HCT116 (cell line): ENCODE results near the gene TTC39C. TPM values are rescaled to one million over a fixed set of nuclear protein-coding genes. Genes with fewer than 3 reads are reported as not detected.

Experiments
- ATAC-seq: fragments of 200-7000 bp; cut with Tn5 transposase; 2 replicates; pipeline ENCODE4 v1.9.1; 2020; ENCODE audit warnings: mild to moderate bottlenecking, moderate library complexity
- BruUV-seq: library from RNA; stranded (reverse); fragments of 400-500 nt; replicated peaks from 2 replicates; lab custom pipeline; 2021; lab: Mats Ljungman, UMichigan
- CTCF ChIA-PET: fragments of 300-600 bp; sonication (Branson Sonifier 250); formaldehyde crosslinking; loops from one replicate; lab custom pipeline; 2021; ENCODE audit warnings: antibody characterized with exemption; lab: Charles Lee
- POLR2A ChIA-PET: fragments of 300-600, 350-600 bp; sonication (Branson Sonifier 250); formaldehyde crosslinking; loops from one replicate; lab custom pipeline; 2021; ENCODE audit warnings: antibody characterized with exemption; lab: Charles Lee
- RAD21 ChIA-PET, 2 experiments: fragments of 300-600 bp; sonication (Branson Sonifier 250); formaldehyde crosslinking; loops; one replicate each; lab custom pipeline; 2023; ENCODE audit warnings: low total read pairs in 2 of 2; ENCODE audit not compliant: uncharacterized antibody in 2 of 2, unreplicated experiment in 2 of 2, low non-redundant PET in 1 of 2; lab: Charles Lee
- DNase-seq: peaks from one replicate; pipeline ENCODE4 v3.0.0-alpha.2; 2010; ENCODE audit warnings: low read depth, low spot score
- H2AFZ ChIP-seq: fragments of 200-600 bp; shearing (Covaris generic), sonication (generic); 2 replicates; pipeline ENCODE4 v1.6.1; 2017; ENCODE audit warnings: low read depth, mixed run types, mixed read lengths, antibody characterized with exemption, low read length; ENCODE audit not compliant: poor library complexity, severe bottlenecking
- H3K27ac ChIP-seq: 2 replicates; pipeline ENCODE4 v1.5.1; 2012; ENCODE audit warnings: low read depth, low read length
- H3K27me3 ChIP-seq: fragments of 200-600 bp; sonication (generic); 2 replicates; pipeline ENCODE4 v1.6.1; 2016; ENCODE audit warnings: mixed run types, low read length, mixed read lengths; ENCODE audit not compliant: insufficient read depth
- H3K36me3 ChIP-seq, 2 experiments: fragments of 200-500 bp in 1 of 2; fragments of 200-600 bp in 1 of 2; sonication (Bioruptor generic) in 1 of 2; sonication (generic) in 1 of 2; 2 replicates each; pipeline versions ENCODE4 v1.5.1 to v1.6.1; 2014 to 2016; ENCODE audit warnings: low read length in 2 of 2, inconsistent platforms in 1 of 2, mixed read lengths in 1 of 2, mixed run types in 1 of 2; ENCODE audit not compliant: insufficient read depth in 2 of 2, control insufficient read depth in 1 of 2
- H3K4me1 ChIP-seq, 2 experiments: fragments of 200-600 bp in 1 of 2; sonication (generic) in 1 of 2; 2 replicates each; pipeline versions ENCODE4 v1.5.1 to v1.6.1; 2012 to 2017; ENCODE audit warnings: low read length in 2 of 2, inconsistent platforms in 1 of 2, mild to moderate bottlenecking in 1 of 2, mixed read lengths in 1 of 2, mixed run types in 1 of 2, moderate library complexity in 1 of 2; ENCODE audit not compliant: insufficient read depth in 2 of 2, control insufficient read depth in 1 of 2
- H3K4me2 ChIP-seq: fragments of 200-600 bp; sonication (generic); 2 replicates; pipeline ENCODE4 v1.6.1; 2017; ENCODE audit warnings: mixed run types, low read length, mixed read lengths
- H3K4me3 ChIP-seq, 2 experiments: fragments of 200-600 bp in 1 of 2; sonication (generic) in 1 of 2; replicated peaks in 1 of 2; 2 replicates each; pipeline ENCODE4 v1.5.1; 2011 to 2016; ENCODE audit warnings: low read length in 2 of 2, control low read depth in 1 of 2, low read depth in 1 of 2, mild to moderate bottlenecking in 1 of 2, mixed read lengths in 1 of 2, mixed run types in 1 of 2
- H3K79me2 ChIP-seq: fragments of 200-600 bp; sonication (generic); 2 replicates; pipeline ENCODE4 v1.6.1; 2017; ENCODE audit warnings: mild to moderate bottlenecking, mixed run types, low read length, moderate library complexity, mixed read lengths; ENCODE audit not compliant: insufficient read depth
- H3K9ac ChIP-seq: fragments of 200-600 bp; sonication (generic); 2 replicates; pipeline ENCODE4 v1.6.1; 2016; ENCODE audit warnings: low read length, mixed read lengths
- H3K9me2 ChIP-seq: fragments of 200-600 bp; sonication (generic), shearing (Covaris generic); 2 replicates; pipeline ENCODE4 v1.6.1; 2017; ENCODE audit warnings: mixed run types, mild to moderate bottlenecking, moderate library complexity; ENCODE audit not compliant: insufficient read depth
- H3K9me3 ChIP-seq, 2 experiments: fragments of 200-500 bp in 1 of 2; fragments of 200-600 bp in 1 of 2; sonication (Bioruptor generic) in 1 of 2; sonication (generic) in 1 of 2; 2 replicates each; pipeline ENCODE4 v1.6.1; 2014 to 2017; ENCODE audit warnings: low read length in 2 of 2, mixed read lengths in 2 of 2, inconsistent platforms in 1 of 2, low read depth in 1 of 2, mild to moderate bottlenecking in 1 of 2, mixed run types in 1 of 2, moderate library complexity in 1 of 2; ENCODE audit not compliant: control insufficient read depth in 1 of 2, insufficient read depth in 1 of 2
- H4K20me1 ChIP-seq: fragments of 200-600 bp; sonication (generic), shearing (Covaris generic); 2 replicates; pipeline ENCODE4 v1.6.1; 2017; ENCODE audit warnings: mixed run types, mild to moderate bottlenecking, moderate library complexity; ENCODE audit not compliant: insufficient read depth
- CBX3 ChIP-seq: IDR thresholded peaks from 2 replicates; pipeline ENCODE4 v1.6.1; 2012; ENCODE audit warnings: low read depth
- CEBPB ChIP-seq: IDR thresholded peaks from 2 replicates; pipeline ENCODE4 v1.6.1; 2012; ENCODE audit warnings: low read depth
- ELF1 ChIP-seq: IDR thresholded peaks from 2 replicates; pipeline ENCODE4 v1.6.1; 2012; ENCODE audit warnings: low read depth, borderline replicate concordance
- JUND ChIP-seq: IDR thresholded peaks from 2 replicates; pipeline ENCODE4 v1.6.1; 2012
- SIN3A ChIP-seq: IDR thresholded peaks from 2 replicates; pipeline ENCODE4 v1.6.1; 2012; ENCODE audit warnings: low read depth
- TCF7L2 ChIP-seq: IDR thresholded peaks from 2 replicates; pipeline ENCODE4 v1.7.0; 2011; ENCODE audit warnings: borderline replicate concordance, inconsistent platforms; ENCODE audit not compliant: insufficient read depth, insufficient read length; ENCODE audit errors: extremely low read depth
- intact Hi-C: fragments of 100-400 bp; cut with micrococcal nuclease; formaldehyde crosslinking; loops from 2 replicates; pipeline ENCODE4 v1.10.0; 2022
- total RNA-seq: library from RNA; stranded (reverse); gene quantifications from one replicate; pipeline ENCODE4 v1.2.1, GENCODE V29; 2021; ENCODE audit not compliant: unreplicated experiment
- TF ChIP-seq, protein P1 (sequence below): IDR thresholded peaks from 2 replicates; pipeline ENCODE4 v1.6.1; 2012
- TF ChIP-seq, protein P2 (sequence below): IDR thresholded peaks from 2 replicates; pipeline ENCODE4 v1.6.1; 2012; ENCODE audit warnings: low read depth
- TF ChIP-seq, protein P3 (sequence below): IDR thresholded peaks from 2 replicates; pipeline ENCODE4 v1.6.1; 2011; ENCODE audit warnings: mild to moderate bottlenecking, low read length, moderate library complexity; ENCODE audit not compliant: insufficient replicate concordance; ENCODE audit errors: extremely low read depth
- TF ChIP-seq, protein P4 (sequence below): IDR thresholded peaks from 2 replicates; pipeline ENCODE4 v1.6.1; 2012

TTC39C gene
- total RNA-seq, 1 experiment from 2014 or later, result 24.8 TPM

DNA sequence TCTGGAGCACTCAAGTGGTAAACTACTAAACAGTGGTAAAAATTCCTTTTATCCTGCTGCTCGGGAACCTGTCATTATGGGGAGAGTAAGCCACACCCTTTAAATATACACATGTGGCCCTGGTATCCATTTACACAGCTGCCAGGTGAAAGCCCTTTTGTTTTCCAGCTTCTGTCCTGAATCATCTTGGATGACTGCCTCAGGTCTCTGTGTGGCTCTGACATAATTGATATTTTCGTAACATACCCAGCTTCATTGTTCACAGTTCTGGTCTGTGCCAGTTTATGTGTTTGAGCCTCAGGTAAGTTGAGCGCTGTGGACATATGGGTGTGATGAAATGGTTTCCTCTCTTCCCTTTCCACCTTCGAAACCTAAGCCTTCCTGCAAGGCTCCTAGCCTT lies 15.7 kb upstream of the TTC39C start:
- H2AFZ ChIP-seq, result no peak overlapping the region
- H4K20me1 ChIP-seq, result no peaks in the 10 kb centered on the region
- H3K27me3 ChIP-seq, result no peaks in the 10 kb centered on the region
- no peaks in the 10 kb centered on the region for H3K9me3 ChIP-seq
- no peaks in the 10 kb centered on the region for H3K36me3 ChIP-seq
- H3K4me1 ChIP-seq, result peaks cover 7 to 13% of the 10 kb centered on the region in 2 experiments; a peak in 3 of 4 replicates
- H3K9ac ChIP-seq, result no peak overlapping the region
- H3K4me3 ChIP-seq, result no peak overlapping the region
- no TSS peak for BruUV-seq
- H3K27ac ChIP-seq, result no peak overlapping the region
- ChIA-PET RAD21 (no interaction called here), POLR2A (no interaction called here)
- intact Hi-C loops, result no loop called here
- peak; percentile 61 for ATAC-seq
- H3K9me2 ChIP-seq, result no peaks in the 10 kb centered on the region
- TF ChIP-seq TCF7L2, result no peak
- TF ChIP-seq, all 23 proteins: peak for 0
- CTCF ChIA-PET, result no interaction called here
- DNase-seq, result peak; percentile 23
- Histone ChIP-seq H3K4me2 (0 out of 2 replicates have a peak overlapping the region, but pooled peaks have one; percentile 13), H3K79me2 (no peaks in the 10 kb centered on the region)

DNA sequence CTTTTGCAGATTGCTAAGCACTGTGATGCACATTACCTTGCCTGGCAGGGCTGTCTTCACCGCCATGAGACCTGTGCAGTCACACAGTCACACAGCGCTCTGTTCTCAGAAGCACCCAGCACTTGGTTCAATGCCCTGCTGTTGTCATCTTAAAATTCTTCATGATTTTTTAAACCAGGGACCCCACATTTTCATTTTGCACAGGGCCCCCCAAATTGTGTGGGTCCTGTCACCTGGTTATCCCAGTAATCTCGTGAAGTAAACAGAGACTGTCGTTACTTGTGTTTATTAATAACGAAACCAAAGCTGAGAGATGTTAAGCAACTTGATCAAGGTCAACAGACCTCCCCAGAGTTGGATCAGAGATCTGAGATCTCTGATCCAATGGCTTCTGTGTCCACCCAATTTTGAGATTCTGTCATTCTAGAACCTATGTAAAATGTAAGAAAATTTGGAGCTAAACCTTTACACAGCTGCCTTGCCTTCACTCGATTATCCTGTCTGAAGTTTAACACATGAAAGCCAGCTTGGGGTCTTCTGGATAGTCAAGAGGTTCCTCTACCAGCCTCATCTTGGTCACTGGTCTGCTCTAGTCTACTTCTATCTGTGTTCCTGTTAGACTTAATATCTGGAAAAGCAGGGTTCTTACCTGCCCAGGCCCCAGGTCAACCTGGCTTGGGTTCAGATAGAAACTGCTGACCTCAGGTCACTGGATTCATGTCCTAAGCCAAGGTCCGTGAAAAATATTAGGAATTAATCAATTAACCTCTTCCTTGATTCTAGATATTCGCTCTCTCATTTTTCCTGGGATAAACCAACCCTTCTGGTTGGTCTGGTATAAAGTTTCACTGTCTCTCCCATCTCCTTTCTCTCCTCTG lies 13.7 kb upstream of the TTC39C start:
- no peak overlapping the region for H3K9ac ChIP-seq
- no peaks in the 10 kb centered on the region for H3K27me3 ChIP-seq
- ATAC-seq, result no peak
- no peak overlapping the region for H2AFZ ChIP-seq
- H3K4me3 ChIP-seq, result no peak overlapping the region
- no peaks in the 10 kb centered on the region for H3K9me3 ChIP-seq
- DNase-seq, result no peak
- intact Hi-C loops, result no loop called here
- RAD21 ChIA-PET, result no interaction called here
- TF ChIP-seq ELF1 (no peak), JUND (no peak), CEBPB (no peak), CBX3 (no peak), SIN3A (no peak)
- TF ChIP-seq, protein P1, sequence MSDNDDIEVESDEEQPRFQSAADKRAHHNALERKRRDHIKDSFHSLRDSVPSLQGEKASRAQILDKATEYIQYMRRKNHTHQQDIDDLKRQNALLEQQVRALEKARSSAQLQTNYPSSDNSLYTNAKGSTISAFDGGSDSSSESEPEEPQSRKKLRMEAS, result no peak
- TF ChIP-seq, protein P2, sequence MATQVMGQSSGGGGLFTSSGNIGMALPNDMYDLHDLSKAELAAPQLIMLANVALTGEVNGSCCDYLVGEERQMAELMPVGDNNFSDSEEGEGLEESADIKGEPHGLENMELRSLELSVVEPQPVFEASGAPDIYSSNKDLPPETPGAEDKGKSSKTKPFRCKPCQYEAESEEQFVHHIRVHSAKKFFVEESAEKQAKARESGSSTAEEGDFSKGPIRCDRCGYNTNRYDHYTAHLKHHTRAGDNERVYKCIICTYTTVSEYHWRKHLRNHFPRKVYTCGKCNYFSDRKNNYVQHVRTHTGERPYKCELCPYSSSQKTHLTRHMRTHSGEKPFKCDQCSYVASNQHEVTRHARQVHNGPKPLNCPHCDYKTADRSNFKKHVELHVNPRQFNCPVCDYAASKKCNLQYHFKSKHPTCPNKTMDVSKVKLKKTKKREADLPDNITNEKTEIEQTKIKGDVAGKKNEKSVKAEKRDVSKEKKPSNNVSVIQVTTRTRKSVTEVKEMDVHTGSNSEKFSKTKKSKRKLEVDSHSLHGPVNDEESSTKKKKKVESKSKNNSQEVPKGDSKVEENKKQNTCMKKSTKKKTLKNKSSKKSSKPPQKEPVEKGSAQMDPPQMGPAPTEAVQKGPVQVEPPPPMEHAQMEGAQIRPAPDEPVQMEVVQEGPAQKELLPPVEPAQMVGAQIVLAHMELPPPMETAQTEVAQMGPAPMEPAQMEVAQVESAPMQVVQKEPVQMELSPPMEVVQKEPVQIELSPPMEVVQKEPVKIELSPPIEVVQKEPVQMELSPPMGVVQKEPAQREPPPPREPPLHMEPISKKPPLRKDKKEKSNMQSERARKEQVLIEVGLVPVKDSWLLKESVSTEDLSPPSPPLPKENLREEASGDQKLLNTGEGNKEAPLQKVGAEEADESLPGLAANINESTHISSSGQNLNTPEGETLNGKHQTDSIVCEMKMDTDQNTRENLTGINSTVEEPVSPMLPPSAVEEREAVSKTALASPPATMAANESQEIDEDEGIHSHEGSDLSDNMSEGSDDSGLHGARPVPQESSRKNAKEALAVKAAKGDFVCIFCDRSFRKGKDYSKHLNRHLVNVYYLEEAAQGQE, result no peak
- TF ChIP-seq, protein P3, sequence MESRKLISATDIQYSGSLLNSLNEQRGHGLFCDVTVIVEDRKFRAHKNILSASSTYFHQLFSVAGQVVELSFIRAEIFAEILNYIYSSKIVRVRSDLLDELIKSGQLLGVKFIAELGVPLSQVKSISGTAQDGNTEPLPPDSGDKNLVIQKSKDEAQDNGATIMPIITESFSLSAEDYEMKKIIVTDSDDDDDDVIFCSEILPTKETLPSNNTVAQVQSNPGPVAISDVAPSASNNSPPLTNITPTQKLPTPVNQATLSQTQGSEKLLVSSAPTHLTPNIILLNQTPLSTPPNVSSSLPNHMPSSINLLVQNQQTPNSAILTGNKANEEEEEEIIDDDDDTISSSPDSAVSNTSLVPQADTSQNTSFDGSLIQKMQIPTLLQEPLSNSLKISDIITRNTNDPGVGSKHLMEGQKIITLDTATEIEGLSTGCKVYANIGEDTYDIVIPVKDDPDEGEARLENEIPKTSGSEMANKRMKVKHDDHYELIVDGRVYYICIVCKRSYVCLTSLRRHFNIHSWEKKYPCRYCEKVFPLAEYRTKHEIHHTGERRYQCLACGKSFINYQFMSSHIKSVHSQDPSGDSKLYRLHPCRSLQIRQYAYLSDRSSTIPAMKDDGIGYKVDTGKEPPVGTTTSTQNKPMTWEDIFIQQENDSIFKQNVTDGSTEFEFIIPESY, result no peak
- TF ChIP-seq, protein P4, sequence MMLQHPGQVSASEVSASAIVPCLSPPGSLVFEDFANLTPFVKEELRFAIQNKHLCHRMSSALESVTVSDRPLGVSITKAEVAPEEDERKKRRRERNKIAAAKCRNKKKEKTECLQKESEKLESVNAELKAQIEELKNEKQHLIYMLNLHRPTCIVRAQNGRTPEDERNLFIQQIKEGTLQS, result no peak
- TF ChIP-seq, all 23 proteins: peak for 0
- no peak overlapping the region for H3K4me2 ChIP-seq
- H3K4me1 ChIP-seq, result peaks cover 4 to 7% of the 10 kb centered on the region in 2 experiments; a peak in 2 of 4 replicates
- H3K79me2 ChIP-seq, result no peaks in the 10 kb centered on the region
- no peaks in the 10 kb centered on the region for H4K20me1 ChIP-seq
- ChIA-PET POLR2A (no interaction called here), CTCF (no interaction called here)
- no peak overlapping the region for H3K27ac ChIP-seq
- no peaks in the 10 kb centered on the region for H3K36me3 ChIP-seq
- no TSS peak for BruUV-seq
- no peaks in the 10 kb centered on the region for H3K9me2 ChIP-seq
